Cardiac fibroblast (primary cell): ENCODE data around the gene GRIK2.

Experiments
- DNase-seq, 2 donors: peaks; one replicate each; pipeline versions ENCODE4 v3.0.0 to v3.0.0-alpha.2; 2010; ENCODE audit warnings: low read depth in 2 of 2
- H3K4me3 ChIP-seq, 2 donors: replicated peaks in 1 of 2; 1 replicate in 1 of 2; 2 replicates in 1 of 2; pipeline ENCODE4 v1.5.1; 2011; ENCODE audit warnings: low read depth in 2 of 2, low read length in 2 of 2, mild to moderate bottlenecking in 2 of 2, moderate library complexity in 1 of 2
- TF ChIP-seq, protein P1 (sequence below): IDR thresholded peaks from one replicate; pipeline ENCODE4 v1.5.1; 2011; ENCODE audit warnings: low read depth, mild to moderate bottlenecking, low read length, inconsistent platforms

GRIK2 gene

DNA sequence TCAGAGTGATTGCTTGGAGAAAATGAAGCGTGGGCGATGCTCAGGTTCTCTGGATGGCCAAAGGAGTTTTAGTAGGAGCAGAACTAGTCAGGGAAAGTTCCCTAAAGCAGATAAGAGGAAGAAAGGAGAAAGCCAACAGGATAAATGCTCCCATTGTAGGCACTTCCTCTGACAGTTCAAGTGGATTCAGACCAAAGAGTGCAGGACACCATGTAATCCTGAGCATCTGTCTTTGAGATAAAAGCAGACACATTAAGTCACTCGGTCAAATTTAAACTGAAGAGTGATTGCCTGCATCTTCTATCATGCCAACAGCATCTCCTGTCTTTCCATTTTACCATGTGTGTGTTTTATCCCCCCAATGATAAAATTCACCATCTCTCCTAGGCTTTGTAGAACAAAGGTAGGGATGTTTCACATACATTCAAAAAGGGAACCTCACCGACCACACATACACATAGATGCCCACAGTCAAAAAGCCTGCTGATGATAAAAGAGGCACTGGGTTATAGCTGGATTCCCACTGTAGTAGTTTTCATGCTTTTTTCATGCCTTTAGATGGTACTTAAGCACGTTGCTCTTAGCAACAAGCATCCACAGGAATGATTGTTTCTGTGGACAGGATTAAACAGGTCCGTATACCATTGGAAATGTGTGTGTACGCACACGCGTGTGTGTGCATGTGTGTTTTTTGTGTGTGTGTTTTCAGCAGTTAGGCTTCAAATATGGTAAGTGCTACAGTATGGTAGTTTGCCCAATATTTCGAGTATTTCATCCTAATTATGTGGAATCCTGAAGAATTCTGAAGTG is 7.0 kb downstream of the GRIK2 start:
- no peak for DNase-seq
- no peak overlapping the region for H3K4me3 ChIP-seq
- TF ChIP-seq, protein P1, sequence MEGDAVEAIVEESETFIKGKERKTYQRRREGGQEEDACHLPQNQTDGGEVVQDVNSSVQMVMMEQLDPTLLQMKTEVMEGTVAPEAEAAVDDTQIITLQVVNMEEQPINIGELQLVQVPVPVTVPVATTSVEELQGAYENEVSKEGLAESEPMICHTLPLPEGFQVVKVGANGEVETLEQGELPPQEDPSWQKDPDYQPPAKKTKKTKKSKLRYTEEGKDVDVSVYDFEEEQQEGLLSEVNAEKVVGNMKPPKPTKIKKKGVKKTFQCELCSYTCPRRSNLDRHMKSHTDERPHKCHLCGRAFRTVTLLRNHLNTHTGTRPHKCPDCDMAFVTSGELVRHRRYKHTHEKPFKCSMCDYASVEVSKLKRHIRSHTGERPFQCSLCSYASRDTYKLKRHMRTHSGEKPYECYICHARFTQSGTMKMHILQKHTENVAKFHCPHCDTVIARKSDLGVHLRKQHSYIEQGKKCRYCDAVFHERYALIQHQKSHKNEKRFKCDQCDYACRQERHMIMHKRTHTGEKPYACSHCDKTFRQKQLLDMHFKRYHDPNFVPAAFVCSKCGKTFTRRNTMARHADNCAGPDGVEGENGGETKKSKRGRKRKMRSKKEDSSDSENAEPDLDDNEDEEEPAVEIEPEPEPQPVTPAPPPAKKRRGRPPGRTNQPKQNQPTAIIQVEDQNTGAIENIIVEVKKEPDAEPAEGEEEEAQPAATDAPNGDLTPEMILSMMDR: no peak

DNA sequence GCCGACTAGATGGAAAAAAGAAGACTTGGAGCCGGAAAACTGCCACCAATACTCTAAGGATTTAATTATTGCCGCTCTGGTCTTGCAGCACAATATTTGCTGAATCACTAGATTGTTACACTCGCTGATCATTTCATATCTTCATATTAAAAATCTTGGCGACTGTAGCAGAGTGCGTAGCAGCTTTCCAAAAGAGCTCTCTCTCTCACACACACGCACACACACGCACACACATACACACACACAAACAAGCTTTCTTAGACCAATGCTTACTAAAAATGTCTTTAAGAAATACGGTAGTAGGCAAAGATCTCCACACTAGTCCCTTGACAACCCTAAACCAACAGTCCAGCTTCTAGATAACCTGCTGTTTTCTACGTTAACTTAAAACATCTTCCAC is 7.7 kb downstream of the GRIK2 start:
- TF ChIP-seq, protein P1: no peak
- DNase-seq: no peak
- no peak overlapping the region for H3K4me3 ChIP-seq

DNA sequence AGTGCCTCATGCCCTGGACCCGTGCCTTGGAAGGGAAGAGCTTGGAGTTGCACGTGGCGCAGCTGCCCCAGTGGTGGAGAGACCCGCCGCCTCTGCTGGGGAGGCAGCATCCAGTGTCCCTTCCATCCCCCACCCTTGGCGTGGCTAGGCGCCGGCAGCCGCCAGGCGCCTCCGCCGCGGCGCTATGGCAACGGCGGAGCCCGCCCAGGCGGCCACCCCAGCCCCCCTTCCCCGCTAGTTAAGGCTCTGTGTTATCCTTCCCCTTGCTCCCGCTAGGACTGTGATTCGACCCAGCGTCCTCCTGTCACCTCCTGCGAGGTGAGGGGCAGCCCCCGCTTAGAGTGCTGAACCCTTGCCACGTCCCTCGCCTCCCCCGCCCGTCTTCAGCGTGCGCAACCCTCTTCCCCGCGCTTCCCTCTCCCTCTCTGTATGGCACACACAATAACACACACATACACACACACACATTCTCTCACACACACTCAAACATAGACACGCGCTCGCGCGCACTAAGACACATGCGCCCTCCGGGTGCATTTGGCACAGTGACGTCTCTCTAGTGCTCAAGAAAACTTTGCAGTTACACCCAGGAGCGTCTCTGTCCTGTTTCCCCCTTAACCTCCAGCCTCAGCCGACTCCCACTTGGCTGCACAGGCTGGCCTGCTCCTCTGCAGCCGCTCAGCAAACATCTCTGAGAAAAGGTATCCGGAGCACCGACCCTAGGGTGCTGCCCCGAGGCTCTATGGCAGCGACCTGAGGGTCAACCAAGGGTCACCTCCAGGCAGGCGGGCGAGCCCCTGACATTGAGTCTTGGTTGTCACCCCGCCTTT is 8.5 kb downstream of the GRIK2 start:
- DNase-seq: peak in 1 of 2 donors; percentile 23
- peak overlapping the region; percentile 16 to 26 for H3K4me3 ChIP-seq
- TF ChIP-seq, protein P1: no peak

DNA sequence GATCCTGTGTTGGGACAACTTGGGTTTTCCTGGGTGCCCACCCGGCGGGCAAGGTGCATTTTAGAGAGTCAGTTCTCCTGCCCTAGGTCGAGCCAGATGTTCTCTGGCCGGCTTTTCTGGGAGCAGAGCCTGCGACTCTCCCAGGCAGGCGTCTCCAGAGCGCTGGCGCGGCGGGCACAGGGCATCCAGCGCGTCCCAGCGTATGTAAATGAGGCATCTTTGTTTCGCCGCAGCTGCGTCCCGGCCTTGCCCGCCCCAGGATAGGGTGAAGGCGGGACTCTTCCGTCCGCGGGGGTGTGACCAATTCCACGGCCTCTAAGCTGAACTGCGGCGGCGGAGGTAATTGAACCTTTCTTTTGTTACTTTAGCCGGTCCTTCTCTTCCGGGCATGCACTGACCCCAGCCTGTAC is 9.1 kb downstream of the GRIK2 start:
- TF ChIP-seq, protein P1: no peak

DNA sequence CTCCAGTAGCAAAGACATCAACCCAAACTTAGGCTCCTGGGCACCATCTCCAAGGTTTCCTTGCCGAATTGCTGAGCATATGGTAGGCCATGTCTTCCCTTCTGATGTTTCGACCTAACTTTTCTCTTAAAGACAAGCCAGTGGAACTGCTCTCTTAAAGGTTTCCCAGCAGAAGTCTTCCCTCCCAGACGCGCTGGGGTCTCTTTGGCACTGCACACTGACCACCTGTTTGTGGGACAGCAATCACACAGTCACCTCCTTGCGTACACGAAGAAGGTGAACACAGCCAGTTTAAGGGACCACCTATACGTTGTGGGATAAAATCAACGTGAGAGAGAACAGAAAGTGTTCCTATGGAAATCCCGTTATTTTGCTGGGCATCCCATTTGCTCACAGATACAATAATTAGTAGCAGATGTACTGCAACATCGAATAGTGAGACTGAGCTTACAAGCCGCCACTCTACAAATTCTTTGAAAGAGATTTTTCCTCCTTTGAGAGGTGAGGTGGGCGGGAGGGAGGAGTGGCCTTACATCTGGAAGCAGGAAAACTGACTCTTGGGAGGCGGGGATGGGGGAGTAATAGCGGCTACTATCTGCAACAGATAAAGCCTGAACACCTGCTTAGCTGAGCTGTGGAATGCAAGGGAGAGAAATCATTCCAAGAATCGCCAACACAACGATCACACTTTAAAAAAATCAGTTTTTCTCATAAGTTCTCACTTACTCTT is 9.9 kb downstream of the GRIK2 start:
- no peak overlapping the region for H3K4me3 ChIP-seq
- DNase-seq: no peak
- TF ChIP-seq, protein P1: no peak

More for the DNA sequence above, 9.1 kb downstream of the GRIK2 start:
- peak in 1 of 2 donors; percentile 14 for DNase-seq
- peak overlapping the region; percentile 16 to 26 for H3K4me3 ChIP-seq

DNA sequence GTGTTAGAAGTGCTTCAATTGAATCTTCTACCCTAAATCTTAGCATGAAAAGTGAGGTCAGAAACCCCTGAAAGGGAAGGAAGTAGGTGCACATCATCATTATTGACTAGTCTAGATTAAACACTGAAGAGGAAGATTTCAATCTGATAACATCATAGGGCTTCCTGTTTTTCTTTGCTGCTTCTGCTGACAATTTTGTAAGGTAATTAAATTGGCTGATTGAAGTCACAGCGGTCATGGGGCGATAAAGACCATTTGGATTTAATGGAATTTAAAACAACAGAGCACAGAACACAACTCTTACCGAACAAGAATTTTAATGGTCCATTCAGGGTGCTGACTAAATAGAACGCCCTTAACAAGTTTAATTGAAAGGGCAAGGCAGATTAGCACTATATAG is 11.3 kb downstream of the GRIK2 start:
- TF ChIP-seq, protein P1: no peak
- H3K4me3 ChIP-seq: no peak overlapping the region

More for the DNA sequence above, 11.3 kb downstream of the GRIK2 start:
- no peak for DNase-seq
